Measurements from ENCODE around the gene RUNX2.
"Not testable (repeated sequence)": the region's sequence is repeated elsewhere in the genome, so short reads cannot be mapped to it uniquely, and the experiment has no call there.

The RUNX2 gene

GRCh38 chr6:45461486-45461885, 133.4 kb downstream of the RUNX2 start:
- DNase-seq = no peak

- DNase-seq = no peak
Measured at GRCh38 chr6:45462190-45463134, 134.3 kb downstream of the RUNX2 start.

- no peak for DNase-seq
Measured at GRCh38 chr6:45464685-45465084, 136.6 kb downstream of the RUNX2 start.

GRCh38 chr6:45466686-45467085, 138.6 kb downstream of the RUNX2 start:
- no peak for DNase-seq

- not testable (repeated sequence) for DNase-seq
Measured at GRCh38 chr6:45467417-45467816, 139.3 kb downstream of the RUNX2 start.

- no peak for DNase-seq
Measured at GRCh38 chr6:45467853-45468252, 139.7 kb downstream of the RUNX2 start.

- peak; percentile 35 for DNase-seq
Measured at GRCh38 chr6:45469663-45470062, 141.5 kb downstream of the RUNX2 start.

GRCh38 chr6:45470131-45470738, 142.1 kb downstream of the RUNX2 start:
- peak; percentile 26 for DNase-seq

GRCh38 chr6:45472382-45472781, 144.3 kb downstream of the RUNX2 start:
- peak; percentile 68 for DNase-seq

- DNase-seq = no peak
Measured at GRCh38 chr6:45473121-45473993, 145.2 kb downstream of the RUNX2 start.

- no peak for DNase-seq
Measured at GRCh38 chr6:45474376-45474775, 146.2 kb downstream of the RUNX2 start.

- DNase-seq = no peak
Measured at GRCh38 chr6:45476341-45476740, 148.2 kb downstream of the RUNX2 start.

- no peak for DNase-seq
Measured at GRCh38 chr6:45477278-45477677, 149.1 kb downstream of the RUNX2 start.

- no peak for DNase-seq
Measured at GRCh38 chr6:45477790-45478189, 149.7 kb downstream of the RUNX2 start.

GRCh38 chr6:45478240-45478639, 150.1 kb downstream of the RUNX2 start:
- DNase-seq = peak; percentile 34

GRCh38 chr6:45479834-45480751, 152.0 kb downstream of the RUNX2 start:
- peak; percentile 59 for DNase-seq

GRCh38 chr6:45480752-45481415, 152.8 kb downstream of the RUNX2 start:
- peak; percentile 55 for DNase-seq

GRCh38 chr6:45483021-45483420, 154.9 kb downstream of the RUNX2 start:
- DNase-seq = peak; percentile 93

GRCh38 chr6:45483501-45483900, 155.4 kb downstream of the RUNX2 start:
- DNase-seq = peak; percentile 84

GRCh38 chr6:45486736-45487135, 158.6 kb downstream of the RUNX2 start:
- no peak for DNase-seq

- DNase-seq = no peak
Measured at GRCh38 chr6:45487645-45488044, 159.5 kb downstream of the RUNX2 start.
